ENCODE measurements around the gene FBN2. TPM values are rescaled to one million over a fixed set of nuclear protein-coding genes. Genes with fewer than 3 reads are reported as not detected.
"Not testable (repeated sequence)": the region's sequence is repeated elsewhere in the genome, so short reads cannot be mapped to it uniquely, and the experiment has no call there.

Gene FBN2
- total RNA-seq, 1 experiment from 2014 or later, result 0.08 TPM

DNA sequence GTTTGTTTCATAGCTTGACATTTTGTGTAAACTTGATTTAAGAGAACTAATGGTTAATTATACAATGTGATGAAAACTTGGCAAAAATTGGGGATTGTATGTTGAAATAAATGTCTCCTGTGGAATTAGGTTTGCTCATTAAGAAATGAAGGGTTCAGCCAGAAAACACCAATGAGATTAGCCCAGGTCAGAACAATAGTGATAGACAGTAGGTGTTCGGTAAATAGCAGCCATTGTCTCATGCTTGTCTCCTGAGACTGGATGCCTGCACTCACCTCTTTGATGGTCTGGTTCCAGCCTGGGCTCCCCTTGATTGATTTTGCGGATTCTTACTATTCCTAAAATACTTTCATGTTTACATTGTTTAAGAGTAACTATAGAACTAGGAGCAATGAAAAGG is 135.5 kb downstream of the FBN2 start:
- no peak for DNase-seq (ENCODE audit: low read depth, low spot score)
- H3K4me3 ChIP-seq (ENCODE audit: low read depth in 2 of 2, low read length in 2 of 2), result no peak overlapping the region
- POLR2A ChIA-PET, result no interaction called here
- intact Hi-C loops (cut with micrococcal nuclease; ENCODE audit: unreplicated experiment) (no loop called here), in situ Hi-C loops (cut with HindIII; ENCODE audit: low pct_unique_long_range_greater_than_20kb, low sequenced_read_pairs) (no loop called here)
- TF ChIP-seq TCF7L2 (IDR thresholded peaks at IDR 0.05; ENCODE audit: low read depth, low read length) (no peak), SIN3A (IDR thresholded peaks at IDR 0.05; ENCODE audit: borderline replicate concordance, insufficient read depth, low read depth, low read length) (no peak), POLR2AphosphoS5 (IDR thresholded peaks at IDR 0.05; ENCODE audit: low read depth, low read length) (no peak)
- TF ChIP-seq, protein P1, sequence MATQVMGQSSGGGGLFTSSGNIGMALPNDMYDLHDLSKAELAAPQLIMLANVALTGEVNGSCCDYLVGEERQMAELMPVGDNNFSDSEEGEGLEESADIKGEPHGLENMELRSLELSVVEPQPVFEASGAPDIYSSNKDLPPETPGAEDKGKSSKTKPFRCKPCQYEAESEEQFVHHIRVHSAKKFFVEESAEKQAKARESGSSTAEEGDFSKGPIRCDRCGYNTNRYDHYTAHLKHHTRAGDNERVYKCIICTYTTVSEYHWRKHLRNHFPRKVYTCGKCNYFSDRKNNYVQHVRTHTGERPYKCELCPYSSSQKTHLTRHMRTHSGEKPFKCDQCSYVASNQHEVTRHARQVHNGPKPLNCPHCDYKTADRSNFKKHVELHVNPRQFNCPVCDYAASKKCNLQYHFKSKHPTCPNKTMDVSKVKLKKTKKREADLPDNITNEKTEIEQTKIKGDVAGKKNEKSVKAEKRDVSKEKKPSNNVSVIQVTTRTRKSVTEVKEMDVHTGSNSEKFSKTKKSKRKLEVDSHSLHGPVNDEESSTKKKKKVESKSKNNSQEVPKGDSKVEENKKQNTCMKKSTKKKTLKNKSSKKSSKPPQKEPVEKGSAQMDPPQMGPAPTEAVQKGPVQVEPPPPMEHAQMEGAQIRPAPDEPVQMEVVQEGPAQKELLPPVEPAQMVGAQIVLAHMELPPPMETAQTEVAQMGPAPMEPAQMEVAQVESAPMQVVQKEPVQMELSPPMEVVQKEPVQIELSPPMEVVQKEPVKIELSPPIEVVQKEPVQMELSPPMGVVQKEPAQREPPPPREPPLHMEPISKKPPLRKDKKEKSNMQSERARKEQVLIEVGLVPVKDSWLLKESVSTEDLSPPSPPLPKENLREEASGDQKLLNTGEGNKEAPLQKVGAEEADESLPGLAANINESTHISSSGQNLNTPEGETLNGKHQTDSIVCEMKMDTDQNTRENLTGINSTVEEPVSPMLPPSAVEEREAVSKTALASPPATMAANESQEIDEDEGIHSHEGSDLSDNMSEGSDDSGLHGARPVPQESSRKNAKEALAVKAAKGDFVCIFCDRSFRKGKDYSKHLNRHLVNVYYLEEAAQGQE (IDR thresholded peaks at IDR 0.05; ENCODE audit: insufficient read depth in 1 of 2, low read depth in 2 of 2, low read length in 1 of 2), result no peak
- TF ChIP-seq, protein P2, sequence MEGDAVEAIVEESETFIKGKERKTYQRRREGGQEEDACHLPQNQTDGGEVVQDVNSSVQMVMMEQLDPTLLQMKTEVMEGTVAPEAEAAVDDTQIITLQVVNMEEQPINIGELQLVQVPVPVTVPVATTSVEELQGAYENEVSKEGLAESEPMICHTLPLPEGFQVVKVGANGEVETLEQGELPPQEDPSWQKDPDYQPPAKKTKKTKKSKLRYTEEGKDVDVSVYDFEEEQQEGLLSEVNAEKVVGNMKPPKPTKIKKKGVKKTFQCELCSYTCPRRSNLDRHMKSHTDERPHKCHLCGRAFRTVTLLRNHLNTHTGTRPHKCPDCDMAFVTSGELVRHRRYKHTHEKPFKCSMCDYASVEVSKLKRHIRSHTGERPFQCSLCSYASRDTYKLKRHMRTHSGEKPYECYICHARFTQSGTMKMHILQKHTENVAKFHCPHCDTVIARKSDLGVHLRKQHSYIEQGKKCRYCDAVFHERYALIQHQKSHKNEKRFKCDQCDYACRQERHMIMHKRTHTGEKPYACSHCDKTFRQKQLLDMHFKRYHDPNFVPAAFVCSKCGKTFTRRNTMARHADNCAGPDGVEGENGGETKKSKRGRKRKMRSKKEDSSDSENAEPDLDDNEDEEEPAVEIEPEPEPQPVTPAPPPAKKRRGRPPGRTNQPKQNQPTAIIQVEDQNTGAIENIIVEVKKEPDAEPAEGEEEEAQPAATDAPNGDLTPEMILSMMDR (IDR thresholded peaks at IDR 0.05), result no peak
- H3K36me3 ChIP-seq (ENCODE audit: control insufficient read depth, insufficient read depth, low read length), result no peaks in the 10 kb centered on the region
- CTCF ChIA-PET, result no interaction called here
- no TSS peak for BruUV-seq (replicated peaks)
- no peaks in the 10 kb centered on the region for H3K9me3 ChIP-seq (ENCODE audit: control insufficient read depth, insufficient read depth, low read depth, low read length)
- H3K27me3 ChIP-seq (ENCODE audit: control insufficient read depth, insufficient read depth, low read length), result no peaks in the 10 kb centered on the region
- no peaks in the 10 kb centered on the region for H3K4me1 ChIP-seq (ENCODE audit: control insufficient read depth, insufficient read depth, low read length)
- no peak for ATAC-seq
- no peak overlapping the region for H3K27ac ChIP-seq (ENCODE audit: low read length)

DNA sequence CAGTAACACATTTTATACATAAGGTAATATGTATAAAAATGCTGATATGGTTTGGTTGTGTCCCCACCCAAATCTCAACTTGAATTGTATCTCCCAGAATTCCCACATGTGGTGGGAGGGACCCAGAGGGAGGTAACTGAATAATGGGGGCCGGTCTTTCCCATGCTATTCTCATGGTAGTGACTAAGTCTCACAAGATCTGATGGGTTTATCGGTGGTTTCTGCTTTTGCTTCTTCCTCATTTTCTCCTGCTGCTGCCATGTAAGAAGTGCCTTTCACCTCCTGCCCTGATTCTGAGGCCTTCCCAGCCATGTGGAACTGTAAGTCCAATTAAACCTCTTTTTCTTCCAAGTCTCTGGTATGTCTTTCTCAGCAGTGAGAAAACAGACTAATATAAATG is 137.3 kb downstream of the FBN2 start:
- H3K4me1 ChIP-seq (ENCODE audit: control insufficient read depth, insufficient read depth, low read length); H3K4me3 ChIP-seq (ENCODE audit: low read depth in 2 of 2, low read length in 2 of 2); intact Hi-C loops (cut with micrococcal nuclease; ENCODE audit: unreplicated experiment); H3K27me3 ChIP-seq (ENCODE audit: control insufficient read depth, insufficient read depth, low read length); CTCF ChIA-PET; DNase-seq (ENCODE audit: low read depth, low spot score); in situ Hi-C loops (cut with HindIII; ENCODE audit: low pct_unique_long_range_greater_than_20kb, low sequenced_read_pairs); H3K27ac ChIP-seq (ENCODE audit: low read length); H3K9me3 ChIP-seq (ENCODE audit: control insufficient read depth, insufficient read depth, low read depth, low read length); ATAC-seq; H3K36me3 ChIP-seq (ENCODE audit: control insufficient read depth, insufficient read depth, low read length); POLR2A ChIA-PET; BruUV-seq (replicated peaks): not testable (repeated sequence)

DNA sequence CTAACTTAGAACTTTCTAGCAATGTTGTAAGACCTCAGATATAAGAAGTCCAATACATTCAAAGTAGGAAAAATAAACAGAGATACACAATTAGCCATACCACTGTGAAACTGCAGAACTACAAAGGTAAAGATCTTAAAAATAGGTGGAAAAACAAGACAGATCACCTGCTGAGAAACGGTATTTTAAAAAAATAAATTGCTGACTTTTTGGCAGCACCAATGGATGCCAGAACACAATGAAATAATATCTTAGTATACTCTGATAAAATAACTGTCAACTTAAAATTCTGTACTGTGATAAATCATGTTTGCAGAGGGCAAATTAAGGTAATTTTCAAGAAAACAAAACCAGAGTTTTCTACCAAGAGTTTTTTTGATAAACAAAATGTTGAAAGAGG is 138.9 kb downstream of the FBN2 start:
- intact Hi-C loops (cut with micrococcal nuclease; ENCODE audit: unreplicated experiment) (no loop called here), in situ Hi-C loops (cut with HindIII; ENCODE audit: low pct_unique_long_range_greater_than_20kb, low sequenced_read_pairs) (no loop called here)
- H3K4me1 ChIP-seq (ENCODE audit: control insufficient read depth, insufficient read depth, low read length), result no peaks in the 10 kb centered on the region
- no TSS peak for BruUV-seq (replicated peaks)
- no peak for DNase-seq (ENCODE audit: low read depth, low spot score)
- TF ChIP-seq POLR2AphosphoS5 (IDR thresholded peaks at IDR 0.05; ENCODE audit: low read depth, low read length) (no peak), TCF7L2 (IDR thresholded peaks at IDR 0.05; ENCODE audit: low read depth, low read length) (no peak), SIN3A (IDR thresholded peaks at IDR 0.05; ENCODE audit: borderline replicate concordance, insufficient read depth, low read depth, low read length) (no peak)
- TF ChIP-seq, protein P2 (IDR thresholded peaks at IDR 0.05), result no peak
- TF ChIP-seq, protein P1 (IDR thresholded peaks at IDR 0.05; ENCODE audit: insufficient read depth in 1 of 2, low read depth in 2 of 2, low read length in 1 of 2), result no peak
- ChIA-PET POLR2A (no interaction called here), CTCF (no interaction called here)
- H3K27me3 ChIP-seq (ENCODE audit: control insufficient read depth, insufficient read depth, low read length), result no peaks in the 10 kb centered on the region
- H3K4me3 ChIP-seq (ENCODE audit: low read depth in 2 of 2, low read length in 2 of 2), result no peak overlapping the region
- no peak overlapping the region for H3K27ac ChIP-seq (ENCODE audit: low read length)
- no peaks in the 10 kb centered on the region for H3K36me3 ChIP-seq (ENCODE audit: control insufficient read depth, insufficient read depth, low read length)
- ATAC-seq, result no peak
- no peaks in the 10 kb centered on the region for H3K9me3 ChIP-seq (ENCODE audit: control insufficient read depth, insufficient read depth, low read depth, low read length)
